Upper lobe of left lung (tissue), 4 donors: ENCODE data around the gene ECE1.

Experiments used
- CTCF ChIP-seq, 6 experiments: fragments of 450-650 bp in 4 of 6; fragments of 200-600 bp in 2 of 6; sonication (generic) in 2 of 6; IDR thresholded peaks; one replicate each; pipeline ENCODE4 v1.5.1; 2016 to 2019; ENCODE audit warnings: antibody characterized with exemption in 6 of 6
- POLR2A ChIP-seq, 4 donors: fragments of 450-650 bp; IDR thresholded peaks; one replicate each; pipeline ENCODE4 v1.5.1; 2016 to 2017; ENCODE audit warnings: antibody characterized with exemption in 4 of 4, mild to moderate bottlenecking in 2 of 4

- TF ChIP-seq POLR2A (IDR thresholded peaks at IDR 0.05) (no peak), CTCF (IDR thresholded peaks at IDR 0.05) (peak; percentile 63 to 73 (median 72))
Observed at GRCh38 chr1:21232044-21232443, 58.2 kb downstream of the ECE1 start.
